Forelimb muscle (tissue), 1 donor: ENCODE data around the gene COA3. TPM values are rescaled to one million over a fixed set of nuclear protein-coding genes. Genes with fewer than 3 reads are reported as not detected.

ENCODE experiments used
- DNase-seq: peaks from one replicate; pipeline ENCODE4 v3.0.0-alpha.2; 2013; ENCODE audit warnings: low read depth
- polyA plus RNA-seq: library from polyadenylated mRNA; unstranded; fragments of 120-200 nt; gene quantifications from one replicate; pipeline ENCODE4 v1.2.1, GENCODE V29; 2013; ENCODE audit not compliant: insufficient read length

The COA3 gene
- polyA plus RNA-seq, 1 donor: 50.6 TPM

DNA sequence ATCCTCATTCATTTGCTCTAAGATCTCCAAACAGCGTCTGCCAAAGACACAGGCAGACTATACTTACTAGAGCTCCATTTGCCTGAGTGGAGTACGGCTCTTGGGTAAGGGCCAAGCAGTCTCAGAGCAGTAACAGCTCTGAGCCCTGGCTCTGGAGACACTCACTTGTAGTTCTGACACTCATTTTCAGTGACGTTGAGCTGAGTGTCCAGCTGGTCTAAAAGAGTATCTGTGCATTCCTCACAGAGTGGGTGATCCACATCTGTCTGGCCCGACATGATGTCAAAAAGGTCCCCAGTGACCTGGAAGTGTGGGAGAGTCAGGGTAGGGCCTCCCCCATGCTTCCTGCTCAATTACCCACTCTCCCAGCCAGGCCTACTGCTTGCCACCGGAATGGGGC is 19.9 kb upstream of the COA3 start:
- DNase-seq: no peak

DNA sequence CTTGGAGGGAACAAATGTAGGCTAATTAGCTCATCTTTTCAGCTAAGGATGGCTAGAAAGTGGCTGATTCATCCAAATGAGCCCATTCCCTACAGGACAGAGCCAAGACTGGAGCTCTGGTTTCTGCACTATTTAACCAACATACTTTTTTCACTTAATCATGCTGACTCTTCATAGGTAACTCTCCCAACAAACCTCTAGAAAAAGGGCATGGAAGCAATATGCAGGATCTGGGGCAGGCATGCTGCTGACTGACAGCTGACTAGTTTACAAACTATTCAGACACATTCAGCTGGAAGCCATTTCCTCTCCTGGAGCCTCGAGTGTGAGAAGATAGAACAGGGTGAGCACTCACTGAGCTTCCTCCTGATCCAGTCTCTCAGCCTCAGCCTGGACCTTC is 19.4 kb upstream of the COA3 start:
- no peak for DNase-seq

DNA sequence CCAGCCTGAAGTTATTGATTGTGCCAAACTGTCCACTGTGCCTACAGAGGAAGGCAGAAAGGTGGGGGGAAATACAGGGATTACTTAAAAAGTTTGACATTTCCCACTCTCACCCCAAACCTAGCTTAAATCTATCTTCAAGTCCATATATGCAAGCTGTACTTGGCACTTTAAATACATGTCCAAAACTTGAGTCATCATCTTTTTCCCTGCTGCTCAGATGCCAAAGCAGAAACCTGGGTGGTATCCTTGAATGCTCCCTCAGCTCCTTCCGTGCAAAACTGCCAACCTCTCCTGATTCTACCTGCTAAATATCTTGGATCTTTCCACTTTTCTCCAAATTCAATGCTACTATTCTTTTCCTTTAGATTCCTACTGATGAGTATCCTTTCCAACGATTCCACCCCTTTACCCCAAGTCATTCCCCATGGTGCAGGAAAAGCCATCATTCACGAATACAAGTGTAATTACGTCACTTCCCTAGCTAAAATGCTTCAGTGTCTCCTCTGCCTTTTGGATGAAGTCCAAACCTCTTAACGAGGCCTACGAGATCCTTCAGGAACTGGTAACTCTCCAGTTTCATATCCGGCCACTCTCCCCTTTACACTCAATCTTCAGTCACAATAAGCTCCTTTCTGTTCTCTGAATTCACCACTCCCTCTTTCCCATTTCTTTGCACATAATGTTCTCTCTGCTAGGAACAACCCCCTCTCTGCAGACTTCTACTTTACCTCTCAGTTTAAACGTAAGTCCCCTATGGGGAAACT is 16.3 kb upstream of the COA3 start:
- DNase-seq: peak; percentile 26

DNA sequence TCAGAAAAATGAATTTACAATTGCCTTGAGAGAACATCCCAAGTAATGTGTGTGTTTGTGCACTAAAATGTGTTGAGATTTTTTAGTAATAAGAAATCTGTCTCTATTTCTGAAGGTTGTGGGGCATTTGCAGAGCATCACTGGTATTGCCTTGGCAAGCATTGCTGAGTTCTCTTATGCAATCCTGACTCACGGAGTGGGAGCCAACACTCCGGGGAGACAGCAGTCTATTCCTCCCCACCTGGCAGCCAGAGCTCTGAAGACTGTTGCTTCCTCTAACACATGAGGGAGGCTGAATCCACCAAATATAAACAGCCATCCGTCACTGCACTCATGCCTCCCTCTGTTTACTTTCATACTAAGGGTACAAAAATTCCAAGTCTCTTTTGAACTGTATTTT is 10.7 kb upstream of the COA3 start:
- no peak for DNase-seq

DNA sequence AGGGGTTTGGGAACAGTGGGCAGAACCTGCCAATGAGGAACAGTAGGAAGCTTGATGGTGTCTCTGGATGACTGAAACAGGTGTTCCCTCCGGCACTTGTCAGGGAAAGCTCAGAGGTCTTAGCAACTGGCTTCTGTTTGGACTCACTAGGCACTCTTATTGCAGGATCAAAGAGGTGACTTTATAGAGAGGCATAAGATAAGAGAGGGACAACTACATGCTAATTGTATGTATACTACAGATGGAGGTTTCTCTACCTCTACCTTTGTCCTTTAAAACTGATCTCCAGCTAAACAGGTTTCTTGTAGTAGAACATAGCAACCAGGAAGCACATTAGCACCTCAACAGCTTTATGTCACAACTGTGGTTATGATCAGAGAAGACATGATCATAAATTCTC is 7.7 kb upstream of the COA3 start:
- no peak for DNase-seq

DNA sequence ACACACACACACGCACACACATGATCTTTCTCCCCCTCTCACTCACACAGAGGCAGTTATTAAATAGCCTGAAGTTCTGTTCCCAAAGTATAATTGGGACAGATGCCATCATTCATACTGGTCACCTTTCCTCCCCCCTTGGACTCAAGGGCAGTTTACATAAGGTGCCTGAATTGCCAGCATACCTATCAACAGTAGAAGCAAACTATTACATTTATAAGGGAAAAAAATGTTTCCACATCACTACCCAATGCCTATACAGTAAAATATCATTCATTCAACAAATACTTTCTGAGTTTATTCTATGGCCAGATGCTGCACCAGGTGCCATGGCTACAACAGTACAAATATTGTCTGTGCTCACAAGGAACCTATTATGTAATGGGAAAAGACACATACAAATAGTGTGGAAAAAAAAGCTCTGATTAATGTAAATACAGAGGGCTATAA is 6.4 kb upstream of the COA3 start:
- no peak for DNase-seq

DNA sequence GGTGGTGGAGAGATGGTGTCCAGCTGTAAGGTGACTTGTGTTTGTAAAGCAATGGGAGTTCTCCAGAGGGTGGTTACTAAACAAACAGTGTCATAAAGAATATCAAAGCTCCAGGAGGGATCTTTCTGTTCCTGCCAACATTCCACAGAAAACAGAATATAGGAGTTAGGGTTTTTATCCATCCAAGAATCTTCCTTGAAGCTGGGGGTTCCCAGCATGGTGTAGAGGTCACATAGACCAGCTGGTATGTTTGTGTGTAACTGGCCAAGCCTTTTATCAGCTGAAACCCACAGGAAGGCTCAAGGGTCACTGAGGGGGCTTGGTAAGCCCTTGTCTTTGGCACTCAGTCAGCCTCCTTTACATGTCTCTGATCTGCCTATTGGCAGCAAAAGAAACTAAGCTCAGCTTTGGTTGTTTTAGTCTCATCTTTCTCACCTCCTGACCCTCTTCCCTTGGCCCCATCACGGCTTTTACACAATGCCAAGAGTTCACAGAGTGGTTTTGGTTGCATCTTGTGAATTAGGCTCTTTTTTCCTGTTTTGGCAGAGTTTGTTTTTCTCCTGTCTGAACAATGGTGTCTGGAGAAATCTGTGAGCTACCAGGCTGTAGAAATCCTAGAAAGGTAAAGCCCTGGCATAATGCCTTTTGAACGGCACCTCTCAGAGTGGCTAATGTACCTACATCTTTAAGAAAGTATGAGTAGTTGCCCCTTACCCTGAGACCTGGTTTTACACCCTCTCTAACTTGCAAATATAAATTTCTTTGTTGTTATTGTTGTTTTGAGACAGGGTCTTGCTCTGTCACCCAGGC is 4.8 kb upstream of the COA3 start:
- no peak for DNase-seq

DNA sequence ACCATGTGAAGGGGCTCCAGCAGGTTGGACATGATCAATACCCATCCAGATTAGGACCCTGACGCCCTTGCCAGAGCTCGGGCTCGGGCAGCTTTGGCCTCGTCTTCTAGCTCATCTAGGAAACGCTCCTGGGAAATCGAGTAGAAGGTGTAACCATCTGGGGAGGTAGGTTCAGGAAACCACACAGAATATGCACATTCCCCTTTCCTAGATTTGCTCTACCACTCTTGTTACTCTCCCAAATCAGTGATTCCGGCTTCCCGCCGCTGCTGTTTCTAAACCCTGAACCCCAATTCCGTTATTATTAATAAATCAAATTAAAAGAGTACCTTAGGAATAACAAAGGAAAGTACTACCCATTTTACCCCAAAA is 507 bp downstream of the COA3 start:
- no peak for DNase-seq

DNA sequence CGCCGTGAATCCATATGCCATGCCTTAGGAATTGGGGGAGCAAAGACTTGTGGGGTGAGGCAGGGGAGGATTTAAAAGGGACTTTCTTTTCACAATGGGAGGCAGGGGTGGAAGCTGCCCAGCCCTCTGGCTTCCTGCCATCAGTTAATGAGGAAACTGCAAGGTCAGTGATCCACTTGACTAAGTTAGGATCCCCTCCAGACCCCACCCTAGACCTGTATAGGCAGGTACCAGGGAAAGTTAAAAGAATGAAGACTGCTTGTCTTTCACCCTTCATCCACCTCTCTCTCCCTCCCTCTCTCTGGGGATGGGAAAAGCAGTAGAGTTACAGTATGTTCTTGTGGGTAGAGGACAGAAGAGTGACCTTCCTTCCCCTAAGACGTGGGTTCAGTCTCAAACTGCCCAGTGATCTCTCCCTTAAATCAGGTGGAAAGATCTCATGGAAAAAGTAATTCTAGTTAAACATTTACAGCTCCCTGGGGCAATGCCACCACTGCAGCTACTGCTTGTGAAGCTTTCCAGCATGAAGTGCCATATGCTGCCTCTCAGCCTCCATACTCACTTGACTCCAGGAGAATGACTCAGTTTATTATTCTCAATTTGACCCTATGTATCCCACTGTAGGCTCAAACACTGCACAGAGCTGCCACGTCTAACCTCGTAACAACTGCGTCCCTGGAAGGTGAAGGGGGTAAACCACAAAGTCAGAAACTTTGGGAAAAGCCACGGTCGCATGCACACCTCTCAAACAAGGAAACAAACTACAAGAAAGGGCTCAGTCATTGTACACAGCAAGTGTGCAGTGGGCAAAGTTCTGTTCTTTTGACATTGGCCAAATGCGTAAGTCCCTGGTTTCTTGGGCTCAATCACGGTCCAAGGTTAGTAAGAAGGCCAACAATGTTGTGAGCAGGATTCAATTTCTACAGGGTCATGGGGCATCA is 1.2 kb downstream of the COA3 start:
- no peak for DNase-seq

DNA sequence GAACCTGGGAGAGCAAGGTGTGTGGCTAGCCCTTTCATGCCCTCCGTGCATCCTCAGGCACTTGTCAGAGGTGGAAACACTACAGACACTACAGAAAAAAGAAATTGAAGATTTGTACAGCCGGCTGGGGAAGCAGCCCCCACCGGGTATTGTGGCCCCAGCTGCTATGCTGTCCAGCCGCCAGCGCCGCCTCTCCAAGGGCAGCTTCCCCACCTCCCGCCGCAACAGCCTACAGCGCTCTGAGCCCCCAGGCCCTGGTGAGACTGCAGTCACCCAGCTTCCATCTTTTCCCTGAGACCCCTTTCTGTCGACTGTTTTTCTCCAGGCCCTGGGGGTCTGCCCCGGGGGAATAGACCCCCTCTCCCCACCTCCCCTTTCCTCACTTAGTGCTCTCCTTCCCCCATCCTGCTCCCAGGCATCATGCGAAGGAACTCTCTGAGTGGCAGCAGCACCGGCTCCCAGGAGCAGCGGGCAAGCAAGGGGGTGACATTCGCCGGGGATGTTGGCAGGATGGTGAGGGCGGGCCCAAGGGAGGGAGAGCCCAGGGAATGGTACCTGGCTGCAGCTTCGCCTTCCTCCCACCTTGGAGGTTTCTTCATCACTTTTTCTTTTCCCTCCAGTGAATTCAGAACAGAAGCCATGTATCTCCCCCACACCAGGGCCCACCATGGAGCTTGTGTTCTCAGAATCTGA is 2.3 kb downstream of the COA3 start:
- DNase-seq: no peak

DNA sequence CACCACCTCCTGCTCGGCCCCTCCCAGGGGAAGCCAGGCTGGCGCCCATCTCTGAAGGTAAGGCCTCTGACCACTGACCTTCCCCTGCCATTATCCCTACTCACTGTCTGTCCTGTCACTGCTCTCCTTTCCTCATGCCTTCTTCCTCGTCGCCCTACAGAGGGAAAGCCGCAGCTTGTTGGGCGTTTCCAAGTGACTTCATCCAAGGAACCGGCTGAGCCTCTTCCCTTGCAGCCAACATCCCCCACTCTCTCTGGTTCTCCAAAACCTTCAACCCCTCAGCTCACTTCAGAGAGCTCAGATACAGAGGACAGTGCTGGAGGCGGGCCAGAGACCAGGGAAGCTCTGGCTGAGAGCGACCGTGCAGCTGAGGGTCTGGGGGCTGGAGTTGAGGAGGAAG is 3.0 kb downstream of the COA3 start:
- no peak for DNase-seq

DNA sequence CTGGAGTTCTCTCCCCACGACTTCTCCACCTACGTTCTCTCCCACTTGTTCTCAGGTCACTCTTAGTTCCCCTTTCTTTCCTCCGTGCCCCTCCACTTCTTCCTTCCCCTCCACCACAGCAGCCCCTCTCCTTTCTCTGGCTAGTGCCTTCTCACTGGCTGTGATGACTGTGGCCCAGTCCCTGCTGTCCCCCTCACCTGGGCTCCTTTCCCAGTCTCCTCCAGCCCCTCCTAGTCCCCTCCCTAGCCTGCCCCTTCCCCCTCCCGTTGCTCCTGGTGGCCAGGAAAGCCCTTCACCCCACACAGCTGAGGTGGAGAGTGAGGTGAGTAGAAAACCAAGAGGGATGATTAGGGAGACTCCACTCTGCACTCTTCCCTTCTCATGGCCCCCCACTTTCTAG is 3.4 kb downstream of the COA3 start:
- no peak for DNase-seq

DNA sequence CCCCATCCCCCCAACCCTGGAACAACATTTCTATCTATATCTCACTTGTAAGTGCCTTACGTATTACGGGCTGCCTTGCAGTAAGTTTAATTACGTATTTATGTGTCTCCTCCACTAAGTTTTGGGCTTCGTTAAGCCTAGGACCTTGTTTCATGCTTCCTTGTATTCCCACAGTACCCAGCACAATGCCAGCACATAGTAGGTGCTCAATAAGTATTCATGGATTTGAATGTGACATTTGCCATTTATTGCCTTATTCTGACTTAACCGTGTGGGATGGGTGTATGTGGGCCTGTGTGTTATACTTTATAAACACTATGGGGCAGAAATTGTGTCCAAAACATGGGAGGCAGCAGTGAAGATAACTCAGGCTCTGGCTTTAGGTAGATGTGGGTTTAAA is 6.0 kb downstream of the COA3 start:
- no peak for DNase-seq

DNA sequence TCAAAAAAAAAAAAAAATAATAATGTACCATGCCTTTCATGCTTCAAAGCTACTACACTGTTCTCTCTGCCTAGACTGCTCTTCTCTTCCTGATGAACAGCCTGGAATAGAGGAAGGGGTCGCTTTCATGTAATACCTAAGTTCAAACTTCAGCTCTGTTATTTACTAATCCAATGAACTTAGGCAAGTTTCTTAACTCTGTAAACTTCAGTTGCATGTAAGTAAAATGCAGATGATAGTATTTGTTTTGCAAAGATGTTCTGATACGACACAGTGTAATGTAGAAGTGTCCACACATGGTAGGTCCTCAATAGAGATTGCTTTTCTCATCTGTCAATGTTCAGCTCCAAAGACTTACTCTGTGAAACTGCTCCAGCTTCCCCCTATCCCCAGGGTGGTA is 6.6 kb downstream of the COA3 start:
- no peak for DNase-seq

DNA sequence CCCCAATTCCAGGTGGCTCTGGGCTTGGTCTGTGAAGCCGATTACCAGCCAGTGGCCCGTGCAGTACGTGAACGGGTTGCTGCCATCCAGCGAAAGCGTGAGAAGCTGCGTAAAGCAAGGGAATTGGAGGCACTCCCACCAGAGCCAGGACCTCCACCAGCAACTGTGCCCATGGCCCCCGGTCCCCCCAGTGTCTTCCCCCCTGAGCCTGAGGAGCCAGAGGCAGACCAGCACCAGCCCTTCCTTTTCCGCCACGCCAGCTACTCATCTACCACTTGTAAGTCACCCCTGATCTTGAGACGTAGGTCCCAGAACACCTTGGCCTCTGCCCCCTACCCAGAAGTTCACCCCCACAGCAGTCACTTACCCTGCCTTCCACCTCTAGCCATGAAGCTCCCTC is 11.2 kb downstream of the COA3 start:
- no peak for DNase-seq

DNA sequence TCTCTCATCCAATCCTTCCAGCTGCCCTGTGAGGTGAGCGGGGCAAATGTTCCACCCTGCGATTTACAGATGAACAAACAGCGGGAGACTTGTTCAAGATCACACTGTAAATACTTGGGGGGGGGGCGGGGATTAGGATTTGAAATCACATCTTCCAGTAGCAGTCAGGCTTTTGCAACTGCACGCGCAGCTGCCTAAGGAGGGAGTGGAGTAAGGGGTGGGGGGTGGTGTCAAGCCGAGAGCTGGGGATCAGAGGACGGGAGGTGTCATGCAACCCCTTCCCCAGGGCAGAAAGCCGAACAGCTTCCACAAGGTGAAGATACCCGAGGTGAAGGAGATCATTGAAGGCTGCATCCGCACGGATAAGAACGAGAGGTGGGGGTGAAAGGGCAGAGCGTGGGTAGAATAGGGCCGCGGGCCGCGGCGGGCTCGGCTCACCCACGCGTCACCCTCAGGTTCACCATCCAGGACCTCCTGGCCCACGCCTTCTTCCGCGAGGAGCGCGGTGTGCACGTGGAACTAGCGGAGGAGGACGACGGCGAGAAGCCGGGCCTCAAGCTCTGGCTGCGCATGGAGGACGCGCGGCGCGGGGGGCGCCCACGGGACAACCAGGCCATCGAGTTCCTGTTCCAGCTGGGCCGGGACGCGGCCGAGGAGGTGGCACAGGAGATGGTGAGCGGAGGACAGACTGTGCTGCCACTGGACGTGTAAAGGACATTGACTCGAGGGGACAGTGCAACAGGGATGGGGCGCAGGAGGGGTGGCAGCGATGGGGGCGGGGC is 13.5 kb downstream of the COA3 start:
- no peak for DNase-seq

DNA sequence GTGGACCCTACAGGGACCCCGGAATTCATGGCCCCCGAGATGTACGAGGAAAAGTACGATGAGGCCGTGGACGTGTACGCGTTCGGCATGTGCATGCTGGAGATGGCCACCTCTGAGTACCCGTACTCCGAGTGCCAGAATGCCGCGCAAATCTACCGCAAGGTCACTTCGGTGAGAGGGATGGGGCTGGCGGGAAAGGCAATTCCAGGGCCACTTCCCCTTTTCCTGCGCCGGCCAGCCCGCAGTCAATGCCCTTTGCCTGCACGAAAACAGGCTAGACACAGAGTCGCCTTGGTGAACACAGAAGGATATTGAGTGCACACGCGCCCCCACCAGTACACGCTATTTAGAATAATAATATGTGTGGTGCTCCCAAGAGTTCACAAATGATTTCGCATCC is 14.1 kb downstream of the COA3 start:
- DNase-seq: no peak

DNA sequence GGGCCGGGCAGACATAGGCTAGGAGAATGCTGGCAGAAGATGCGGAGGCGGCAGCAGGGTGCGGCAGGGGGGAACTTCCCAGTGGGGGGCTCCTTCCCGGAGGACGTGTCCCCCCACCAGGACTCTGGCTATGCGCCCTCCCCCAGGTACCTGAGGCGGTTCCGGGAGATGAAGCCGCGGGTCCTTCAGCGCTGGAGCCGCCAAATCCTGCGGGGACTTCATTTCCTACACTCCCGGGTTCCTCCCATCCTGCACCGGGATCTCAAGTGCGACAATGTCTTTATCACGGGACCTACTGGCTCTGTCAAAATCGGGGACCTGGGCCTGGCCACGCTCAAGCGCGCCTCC is 14.7 kb downstream of the COA3 start:
- DNase-seq: no peak

DNA sequence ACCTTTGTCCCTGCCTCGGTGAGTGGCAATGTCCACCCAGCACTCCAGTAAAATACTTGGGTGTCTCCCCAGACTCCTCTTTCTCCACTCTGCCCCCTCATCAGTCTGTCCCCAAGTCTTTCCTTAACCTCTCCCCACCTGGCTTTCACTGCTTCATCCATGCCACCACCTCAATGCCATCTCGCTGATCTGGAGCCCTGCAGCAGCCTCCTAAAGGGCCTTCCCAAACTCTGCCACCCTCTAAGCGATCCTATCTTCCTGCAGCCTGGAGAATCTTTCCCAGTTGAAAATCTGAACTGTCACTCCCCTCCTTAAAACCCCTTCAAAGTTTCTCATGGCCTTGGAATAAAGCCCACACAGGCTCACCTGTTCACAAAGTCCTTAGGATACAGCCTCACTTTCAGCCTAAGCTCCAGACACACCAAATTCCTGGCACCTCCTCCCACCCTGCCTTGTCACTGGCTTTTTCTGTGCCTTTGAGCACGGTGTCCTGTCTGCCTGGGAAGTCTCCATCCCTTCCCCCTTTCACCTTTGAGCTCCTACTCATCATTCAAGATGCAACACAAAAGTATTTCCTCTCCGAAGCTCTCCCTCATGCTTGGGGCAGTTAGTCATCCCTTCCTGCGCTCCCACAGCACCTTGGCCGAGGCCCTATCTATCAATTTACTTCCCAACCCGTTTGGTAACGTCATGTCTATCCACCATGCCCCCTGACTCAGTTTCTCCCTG is 15.3 kb downstream of the COA3 start:
- no peak for DNase-seq
